ENCODE results near the gene PABPC1L.

The PABPC1L gene

GRCh38 chr20:44960103-44960852 lies 50.4 kb downstream of the PABPC1L start, which contains the start of gene TOMM34:
TOMM34 (minus strand) TSS chr20:44960397; CDS start chr20:44960333, 64 bp downstream.
- Mint-ChIP-seq H3K4me3 (peak within 1 kb of the TSS; percentile 98), H3K4me1 (ENCODE audit: low read depth) (peaks cover 55% of the 10 kb centered on the region), H3K9me3 (no peaks in the 10 kb centered on the region), H3K27me3 (ENCODE audit: low read depth) (no peaks in the 10 kb centered on the region), H3K36me3 (ENCODE audit: low read depth) (peaks cover 29% of the 10 kb centered on the region), H3K27ac (peak within 1 kb of the TSS; percentile 96)
- peak; percentile 96 for DNase-seq (ENCODE audit: low spot score)

DNA sequence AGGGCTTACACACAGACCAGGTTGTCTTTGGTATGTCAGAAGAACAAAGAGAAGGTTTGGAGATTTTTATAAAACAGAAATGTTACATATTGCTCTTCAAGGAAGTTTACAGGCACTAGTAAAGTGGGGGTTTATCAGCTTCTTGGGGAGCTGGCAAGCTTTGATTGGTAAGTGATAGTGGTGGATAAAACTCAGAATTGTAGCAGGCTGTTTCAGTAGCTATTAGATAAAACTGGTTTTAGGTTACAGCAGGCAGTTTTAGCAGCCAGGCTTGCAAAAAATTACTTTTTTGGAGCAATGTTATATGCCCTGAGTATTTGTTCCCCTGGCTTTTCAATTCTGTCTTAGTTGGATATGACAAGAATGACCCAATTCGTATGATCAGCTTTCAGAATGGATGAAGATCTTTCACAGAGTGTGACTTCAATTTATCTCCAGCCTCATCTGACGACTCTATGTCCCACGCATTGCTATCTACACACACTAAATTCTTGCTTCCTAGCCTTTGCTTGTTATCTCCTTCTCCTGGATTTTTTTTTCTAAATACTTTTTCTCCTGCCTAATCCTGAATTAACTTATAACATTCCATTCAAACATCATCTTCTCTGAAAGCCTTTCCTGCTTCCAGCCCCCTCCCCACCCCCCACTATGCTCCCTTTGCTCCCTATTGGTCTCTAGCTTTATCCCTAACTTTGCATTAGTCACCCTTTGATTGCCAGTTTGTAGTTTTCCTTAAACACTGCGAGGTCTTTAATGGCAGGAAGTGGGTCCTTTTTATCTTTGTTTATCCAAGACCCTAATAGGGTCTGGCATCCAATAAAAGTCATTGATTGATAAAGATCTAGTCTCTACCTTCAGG lies 51.4 kb downstream of the PABPC1L start:
- Mint-ChIP-seq H3K27me3 (ENCODE audit: low read depth) (no peaks in the 10 kb centered on the region), H3K27ac (peak overlapping the region; percentile 96)

DNA sequence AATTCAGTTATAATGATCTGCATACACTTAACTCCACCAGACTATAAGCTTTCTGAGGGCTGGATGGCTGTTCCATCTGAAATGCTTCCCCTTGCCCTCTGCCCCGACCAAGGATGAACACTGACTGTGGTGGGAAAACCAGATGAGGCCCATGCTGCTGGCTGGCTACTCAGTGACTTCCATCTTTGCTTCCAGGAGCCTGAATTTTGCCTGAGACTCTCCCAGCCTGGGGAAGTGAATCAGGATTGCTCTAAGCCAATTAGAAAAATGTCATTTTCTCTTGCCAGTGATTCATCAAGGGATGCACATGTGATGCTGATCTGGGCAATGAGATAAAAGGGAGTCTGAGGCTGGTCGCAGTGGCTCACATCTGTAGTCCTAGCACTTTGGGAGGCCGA lies 52.0 kb downstream of the PABPC1L start:
- Mint-ChIP-seq H3K36me3 (ENCODE audit: low read depth) (peaks cover 26% of the 10 kb centered on the region), H3K27ac (no peak overlapping the region), H3K27me3 (ENCODE audit: low read depth) (no peaks in the 10 kb centered on the region)

More for the DNA sequence above, 51.4 kb downstream of the PABPC1L start:
- Mint-ChIP-seq H3K9me3 (no peaks in the 10 kb centered on the region), H3K36me3 (ENCODE audit: low read depth) (peaks cover 20% of the 10 kb centered on the region), H3K4me1 (ENCODE audit: low read depth) (peaks cover 61% of the 10 kb centered on the region), H3K4me3 (no peak overlapping the region)
- no peak for DNase-seq (ENCODE audit: low spot score)

GRCh38 chr20:44962483-44962882 lies 52.6 kb downstream of the PABPC1L start:
- H3K36me3 Mint-ChIP-seq (ENCODE audit: low read depth) = peaks cover 31% of the 10 kb centered on the region
- no peaks in the 10 kb centered on the region for H3K9me3 Mint-ChIP-seq
- no peak for DNase-seq (ENCODE audit: low spot score)
- no peaks in the 10 kb centered on the region for H3K27me3 Mint-ChIP-seq (ENCODE audit: low read depth)
- H3K4me1 Mint-ChIP-seq (ENCODE audit: low read depth) = peaks cover 61% of the 10 kb centered on the region
- no peak overlapping the region for H3K27ac Mint-ChIP-seq
- no peak overlapping the region for H3K4me3 Mint-ChIP-seq

More for the DNA sequence above, 52.0 kb downstream of the PABPC1L start:
- no peak overlapping the region for H3K4me3 Mint-ChIP-seq
- DNase-seq (ENCODE audit: low spot score) = no peak
- no peaks in the 10 kb centered on the region for H3K9me3 Mint-ChIP-seq
- H3K4me1 Mint-ChIP-seq (ENCODE audit: low read depth) = peaks cover 61% of the 10 kb centered on the region

GRCh38 chr20:44963325-44964215 lies 53.7 kb downstream of the PABPC1L start:
- H3K9me3 Mint-ChIP-seq = no peaks in the 10 kb centered on the region
- peak overlapping the region; percentile 12 for H3K4me3 Mint-ChIP-seq
- peaks cover 32% of the 10 kb centered on the region for H3K36me3 Mint-ChIP-seq (ENCODE audit: low read depth)
- no peaks in the 10 kb centered on the region for H3K27me3 Mint-ChIP-seq (ENCODE audit: low read depth)
- DNase-seq (ENCODE audit: low spot score) = no peak
- peak overlapping the region; percentile 58 for H3K27ac Mint-ChIP-seq
- H3K4me1 Mint-ChIP-seq (ENCODE audit: low read depth) = peaks cover 54% of the 10 kb centered on the region

DNA sequence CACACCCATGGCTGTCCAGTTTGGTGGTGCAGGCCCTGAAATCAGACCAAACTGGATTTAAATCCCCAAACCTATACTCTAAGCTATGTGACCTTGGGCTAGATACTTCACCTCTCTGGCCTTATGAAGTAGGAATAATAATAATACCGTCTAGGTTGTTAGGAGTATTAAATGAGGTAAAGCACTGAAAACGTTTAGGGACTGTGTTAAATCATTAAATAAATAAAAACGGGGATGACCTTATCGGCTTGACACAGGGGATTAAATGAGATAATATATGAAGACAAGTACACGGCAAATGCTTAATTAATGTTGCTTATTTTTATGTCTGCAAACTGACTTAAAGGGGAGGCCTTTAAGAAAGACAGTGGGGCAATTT lies 55.8 kb downstream of the PABPC1L start:
- no peaks in the 10 kb centered on the region for H3K27me3 Mint-ChIP-seq (ENCODE audit: low read depth)
- DNase-seq (ENCODE audit: low spot score) = no peak
- H3K4me1 Mint-ChIP-seq (ENCODE audit: low read depth) = peaks cover 57% of the 10 kb centered on the region
- H3K27ac Mint-ChIP-seq = peak overlapping the region; percentile 97
- H3K9me3 Mint-ChIP-seq = no peaks in the 10 kb centered on the region
- peak overlapping the region; percentile 95 for H3K4me3 Mint-ChIP-seq
- peaks cover 33% of the 10 kb centered on the region for H3K36me3 Mint-ChIP-seq (ENCODE audit: low read depth)

DNA sequence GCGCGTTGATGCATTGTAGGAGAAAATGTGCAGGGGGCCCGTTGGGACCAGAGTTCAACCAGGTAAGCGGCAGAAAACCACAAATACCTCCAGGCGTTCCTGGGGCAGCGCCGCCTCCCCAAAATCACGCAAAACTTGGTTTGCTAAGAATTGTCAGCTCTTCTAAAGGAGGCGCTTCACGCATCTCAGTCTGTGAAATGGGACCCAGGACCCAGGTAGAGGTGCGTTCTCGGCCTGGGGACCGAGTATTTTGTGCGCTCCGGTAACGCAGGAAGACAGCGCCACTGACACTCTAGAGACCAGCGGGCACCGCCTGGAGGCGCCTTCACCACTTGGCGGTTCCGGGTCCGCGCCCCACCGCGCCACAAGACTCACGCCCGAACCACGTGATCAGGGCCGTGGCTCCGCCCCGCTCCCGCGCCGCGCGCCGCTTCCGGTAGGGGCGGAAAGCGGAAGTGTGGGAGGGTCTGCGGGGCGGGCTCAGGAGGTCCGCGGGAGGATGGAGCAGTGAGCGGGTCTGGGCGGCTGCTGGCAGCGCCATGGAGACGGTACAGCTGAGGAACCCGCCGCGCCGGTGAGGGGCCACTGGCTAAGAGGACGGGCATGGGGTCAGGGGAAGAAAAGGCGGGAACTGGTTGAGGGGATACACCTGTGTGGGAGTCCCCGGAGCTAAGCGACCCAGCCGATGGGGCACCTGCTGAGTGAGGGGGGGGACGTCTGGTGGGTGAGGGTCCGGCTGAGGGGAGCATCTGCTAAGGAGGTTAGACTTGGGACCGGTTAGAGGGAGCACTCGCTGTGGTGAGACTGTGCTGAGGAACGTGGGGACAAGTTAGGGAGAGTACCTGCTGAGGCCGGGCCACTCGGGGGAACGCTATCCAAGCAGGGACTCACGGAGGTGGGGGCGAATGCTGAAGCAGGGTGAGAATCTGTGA lies 56.4 kb downstream of the PABPC1L start, which contains the start of gene STK4:
TSS of gene STK4 (plus strand) at position 483 of the 932 bp plus-strand sequence. CDS start at position 540, 57 bp downstream.
- Mint-ChIP-seq H3K27me3 (ENCODE audit: low read depth) (no peaks in the 10 kb centered on the region), H3K27ac (peak within 1 kb of the TSS; percentile 97), H3K36me3 (ENCODE audit: low read depth) (peaks cover 37% of the 10 kb centered on the region), H3K4me3 (peak within 1 kb of the TSS; percentile 95), H3K9me3 (no peaks in the 10 kb centered on the region), H3K4me1 (ENCODE audit: low read depth) (peaks cover 57% of the 10 kb centered on the region)
- peak; percentile 94 for DNase-seq (ENCODE audit: low spot score)

- Mint-ChIP-seq H3K4me3 (peak overlapping the region; percentile 95), H3K27me3 (ENCODE audit: low read depth) (no peaks in the 10 kb centered on the region), H3K27ac (peak overlapping the region; percentile 97), H3K4me1 (ENCODE audit: low read depth) (peaks cover 53% of the 10 kb centered on the region), H3K36me3 (ENCODE audit: low read depth) (peaks cover 39% of the 10 kb centered on the region), H3K9me3 (no peaks in the 10 kb centered on the region)
- peak; percentile 32 for DNase-seq (ENCODE audit: low spot score)
These were observed 57.4 kb downstream of the PABPC1L start for GRCh38 chr20:44967207-44967807.

DNA sequence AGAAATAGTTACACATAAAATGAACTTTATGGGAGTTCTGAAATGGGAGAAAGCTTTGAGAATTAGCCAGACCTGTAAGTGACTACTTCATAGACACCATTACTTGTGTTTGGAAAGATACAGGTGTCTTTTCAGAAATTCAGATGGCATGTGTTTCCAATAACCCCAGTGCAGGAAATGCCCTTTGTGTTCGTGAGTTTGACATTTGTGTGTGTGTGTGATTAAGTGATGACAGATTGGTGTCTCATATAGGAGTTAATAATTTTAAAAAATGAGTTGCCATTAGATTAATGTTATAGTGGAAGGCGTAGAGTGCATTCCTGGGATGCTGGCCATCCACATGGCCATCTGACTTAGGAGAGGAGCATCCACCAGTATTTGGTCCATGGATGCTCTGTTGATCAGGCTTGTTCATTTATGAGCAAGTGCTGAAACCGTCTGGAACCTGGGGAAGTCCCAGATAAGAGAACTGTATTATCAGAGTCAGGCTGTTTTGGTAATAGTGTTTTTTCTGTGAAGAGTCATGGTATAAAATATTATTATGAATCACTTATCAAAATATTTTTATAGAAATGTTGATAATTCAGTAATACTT lies 59.5 kb downstream of the PABPC1L start:
- Mint-ChIP-seq H3K4me1 (ENCODE audit: low read depth) (peaks cover 44% of the 10 kb centered on the region), H3K27me3 (ENCODE audit: low read depth) (no peaks in the 10 kb centered on the region), H3K27ac (peak overlapping the region; percentile 97), H3K4me3 (peak overlapping the region; percentile 95), H3K9me3 (no peaks in the 10 kb centered on the region), H3K36me3 (ENCODE audit: low read depth) (peaks cover 56% of the 10 kb centered on the region)
- peak; percentile 39 for DNase-seq (ENCODE audit: low spot score)

- DNase-seq (ENCODE audit: low spot score) = no peak
- Mint-ChIP-seq H3K4me3 (peak overlapping the region; percentile 95), H3K9me3 (no peaks in the 10 kb centered on the region), H3K27ac (peak overlapping the region; percentile 85), H3K27me3 (ENCODE audit: low read depth) (no peaks in the 10 kb centered on the region), H3K4me1 (ENCODE audit: low read depth) (peaks cover 45% of the 10 kb centered on the region), H3K36me3 (ENCODE audit: low read depth) (peaks cover 65% of the 10 kb centered on the region)
These were observed 60.4 kb downstream of the PABPC1L start for GRCh38 chr20:44970243-44970757.

GRCh38 chr20:44973053-44973452 lies 63.2 kb downstream of the PABPC1L start:
- Mint-ChIP-seq H3K9me3 (no peaks in the 10 kb centered on the region), H3K27ac (peak overlapping the region; percentile 56), H3K4me3 (peak overlapping the region; percentile 60), H3K27me3 (ENCODE audit: low read depth) (no peaks in the 10 kb centered on the region), H3K36me3 (ENCODE audit: low read depth) (peaks cover 73% of the 10 kb centered on the region), H3K4me1 (ENCODE audit: low read depth) (peaks cover 62% of the 10 kb centered on the region)
- no peak for DNase-seq (ENCODE audit: low spot score)

DNA sequence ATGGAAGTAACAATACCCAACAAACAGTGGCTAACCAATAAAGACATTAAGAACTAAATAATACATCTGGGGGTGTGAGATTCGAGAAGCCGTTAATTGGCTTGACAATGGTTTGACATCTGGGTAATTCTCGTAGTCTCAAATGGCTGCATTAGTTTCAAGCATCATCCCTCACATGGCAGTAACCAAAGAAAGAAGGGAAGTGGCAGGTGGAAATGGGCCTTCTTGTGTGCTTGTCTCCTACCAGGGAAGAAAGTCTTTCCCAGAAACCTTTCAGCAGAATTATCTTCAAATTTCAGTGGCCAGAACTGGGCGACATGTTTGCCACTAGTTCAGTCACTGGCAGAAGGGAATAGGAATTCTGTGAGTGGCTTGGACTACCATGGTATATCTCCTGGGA lies 66.8 kb downstream of the PABPC1L start:
- DNase-seq (ENCODE audit: low spot score) = no peak
- H3K4me1 Mint-ChIP-seq (ENCODE audit: low read depth) = peaks cover 58% of the 10 kb centered on the region
- peak overlapping the region; percentile 78 for H3K4me3 Mint-ChIP-seq
- no peaks in the 10 kb centered on the region for H3K9me3 Mint-ChIP-seq
- no peaks in the 10 kb centered on the region for H3K27me3 Mint-ChIP-seq (ENCODE audit: low read depth)
- H3K36me3 Mint-ChIP-seq (ENCODE audit: low read depth) = peaks cover 76% of the 10 kb centered on the region
- H3K27ac Mint-ChIP-seq = peak overlapping the region; percentile 90

All from T-helper 2 cell treated with Interferon-gamma antibody and Interleukin-4, amounts not matched to agents 5 μg/mL and 100 μg/mL, for 36 hours (primary cell).